Activated CD4-positive, alpha-beta memory T cell treated with anti-CD3 and anti-CD28 coated beads for 36 hours (primary cell): Measurements from ENCODE around the gene HADHB. TPM values are rescaled to one million over a fixed set of nuclear protein-coding genes. Genes with fewer than 3 reads are reported as not detected.

Experiments used
- CTCF ChIA-PET: fragments of 350-600 bp; sonication (Branson Sonifier 250); formaldehyde crosslinking; loops from one replicate; lab custom pipeline; 2021; ENCODE audit warnings: antibody characterized with exemption, inconsistent platforms; lab: Charles Lee
- POLR2A ChIA-PET: fragments of 350-600 bp; sonication (Branson Sonifier 250); formaldehyde crosslinking; loops from one replicate; lab custom pipeline; 2021; ENCODE audit warnings: antibody characterized with exemption; lab: Charles Lee
- DNase-seq: peaks from one replicate; pipeline ENCODE4 v3.0.0-alpha.2; 2020
- H3K27ac Mint-ChIP-seq: one replicate; pipeline ENCODE4 v1.8.0; 2021; ENCODE audit warnings: mixed read lengths
- H3K27me3 Mint-ChIP-seq: one replicate; pipeline ENCODE4 v1.8.0; 2021; ENCODE audit warnings: mixed read lengths
- H3K36me3 Mint-ChIP-seq: one replicate; pipeline ENCODE4 v1.8.0; 2021; ENCODE audit warnings: mixed read lengths
- H3K4me1 Mint-ChIP-seq: one replicate; pipeline ENCODE4 v1.8.0; 2021; ENCODE audit warnings: low read depth, mixed read lengths
- H3K4me3 Mint-ChIP-seq: one replicate; pipeline ENCODE4 v1.8.0; 2021; ENCODE audit warnings: mild to moderate bottlenecking, mixed read lengths
- H3K9me3 Mint-ChIP-seq: one replicate; pipeline ENCODE4 v1.8.0; 2021; ENCODE audit warnings: mixed read lengths
- intact Hi-C: fragments of 100-400 bp; cut with micrococcal nuclease; formaldehyde crosslinking; loops from one replicate; pipeline ENCODE4 v1.15.1; 2023
- total RNA-seq, 2 experiments: library from RNA; stranded (reverse); gene quantifications; one replicate each; pipeline ENCODE4 v1.2.3, GENCODE V29; 2021

HADHB gene
- total RNA-seq, 2 experiments from 2014 or later: 73.8 to 78.1 TPM

DNA sequence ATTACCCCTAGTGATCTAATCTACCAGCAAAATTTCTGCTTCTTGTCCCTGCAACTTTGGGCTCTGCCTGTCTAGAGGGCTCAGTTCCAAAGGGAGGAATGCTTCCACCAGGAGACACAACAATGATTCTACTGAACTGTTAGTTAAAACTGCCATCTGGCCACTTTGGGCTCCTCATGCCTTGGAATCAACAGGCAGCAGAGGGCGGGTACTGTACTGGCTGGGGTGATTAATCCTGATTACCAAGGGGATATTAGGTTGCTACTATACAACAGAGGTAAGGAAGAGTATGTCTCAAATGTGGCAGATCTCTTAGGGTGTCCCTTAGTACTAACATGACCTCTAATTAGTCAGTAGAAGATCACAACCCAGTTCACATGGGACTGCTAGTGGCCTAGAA is 21.7 kb upstream of the HADHB start:
- Mint-ChIP-seq H3K36me3 (peaks cover 31% of the 10 kb centered on the region), H3K4me1 (no peaks in the 10 kb centered on the region), H3K27me3 (no peaks in the 10 kb centered on the region), H3K9me3 (peaks cover 2% of the 10 kb centered on the region), H3K4me3 (no peak overlapping the region), H3K27ac (no peak overlapping the region)
- no peak for DNase-seq
- POLR2A ChIA-PET: no interaction called here
- CTCF ChIA-PET: no interaction called here
- intact Hi-C loops: no loop called here

DNA sequence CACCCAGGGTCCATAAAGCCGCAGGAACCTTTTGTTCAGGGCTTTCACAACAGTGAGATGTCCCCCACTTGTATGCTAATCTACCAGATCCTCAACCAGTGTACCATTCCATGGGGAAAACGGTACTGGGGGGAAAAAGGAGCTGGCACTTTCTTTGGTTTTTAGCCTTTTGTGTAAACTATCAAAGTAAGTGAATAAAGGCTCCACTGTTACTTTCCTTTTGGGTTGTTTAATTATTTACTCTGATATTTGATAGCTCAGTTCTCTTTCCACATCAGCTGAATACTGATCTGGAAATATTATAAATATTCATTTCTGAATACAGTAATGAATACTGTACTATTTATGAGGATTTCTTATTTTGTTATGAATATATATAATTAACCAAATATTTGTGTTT is 20.6 kb upstream of the HADHB start:
- intact Hi-C loops: no loop called here
- POLR2A ChIA-PET: no interaction called here
- peaks cover 2% of the 10 kb centered on the region for H3K9me3 Mint-ChIP-seq
- no peak for DNase-seq
- CTCF ChIA-PET: no interaction called here
- H3K4me3 Mint-ChIP-seq: no peak overlapping the region
- H3K36me3 Mint-ChIP-seq: peaks cover 33% of the 10 kb centered on the region
- no peaks in the 10 kb centered on the region for H3K4me1 Mint-ChIP-seq
- H3K27ac Mint-ChIP-seq: no peak overlapping the region
- no peaks in the 10 kb centered on the region for H3K27me3 Mint-ChIP-seq

DNA sequence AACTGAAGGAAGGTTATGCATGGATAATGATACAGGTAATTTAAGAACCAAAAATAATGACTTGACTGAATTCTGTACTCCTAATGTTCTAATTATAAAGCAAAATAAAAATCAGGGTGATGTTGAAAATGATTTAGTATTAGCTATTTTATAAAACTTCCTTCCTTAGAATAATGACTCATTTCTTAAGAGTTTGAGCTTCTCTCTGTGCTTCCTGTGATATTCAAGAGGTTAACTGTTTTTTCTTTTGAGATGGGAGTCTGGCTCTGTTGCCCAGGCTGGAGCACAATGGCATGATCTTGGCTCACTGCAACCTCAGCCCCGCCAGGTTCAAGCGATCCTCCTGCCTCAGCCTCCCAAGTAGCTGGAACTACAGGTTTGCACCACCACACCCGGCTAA is 15.1 kb upstream of the HADHB start:
- Mint-ChIP-seq H3K27me3 (no peaks in the 10 kb centered on the region), H3K4me1 (peaks cover 2% of the 10 kb centered on the region), H3K9me3 (peaks cover 2% of the 10 kb centered on the region), H3K36me3 (peaks cover 51% of the 10 kb centered on the region), H3K4me3 (no peak overlapping the region), H3K27ac (no peak overlapping the region)
- ChIA-PET CTCF (interaction anchor here (1.0 kb wide), 1 partner anchor 240 kb away, joined by 4 read pairs; no protein-coding TSS in a partner anchor), POLR2A (no interaction called here)
- intact Hi-C loops: no loop called here
- no peak for DNase-seq

DNA sequence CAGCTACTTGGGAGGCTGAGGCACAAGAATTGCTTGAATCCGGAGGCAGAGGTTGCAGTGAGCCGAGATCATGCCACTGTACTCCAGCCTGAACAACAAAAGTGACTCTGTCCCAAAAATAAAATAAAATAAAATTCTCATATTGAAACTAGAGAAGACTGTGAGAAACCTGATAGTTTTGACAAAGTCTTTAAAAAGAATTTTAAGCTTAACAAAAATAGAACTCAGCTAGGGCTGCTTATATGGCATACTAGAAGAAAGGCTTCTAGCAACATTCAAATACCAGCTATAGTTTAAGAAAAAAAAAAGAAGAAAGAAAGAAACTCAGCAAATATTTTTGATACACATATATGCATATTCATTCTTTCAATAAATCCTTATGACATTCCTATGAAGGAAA is 13.9 kb upstream of the HADHB start:
- intact Hi-C loops: no loop called here
- no peak for DNase-seq
- peaks cover 56% of the 10 kb centered on the region for H3K36me3 Mint-ChIP-seq
- H3K27ac Mint-ChIP-seq: no peak overlapping the region
- H3K4me1 Mint-ChIP-seq: peaks cover 2% of the 10 kb centered on the region
- CTCF ChIA-PET: interaction anchor here (0.7 to 1.2 kb wide), 4 partner anchors 13 to 347 kb away, joined by 3 to 4 read pairs (median 3); no protein-coding TSS in a partner anchor
- POLR2A ChIA-PET: no interaction called here
- H3K9me3 Mint-ChIP-seq: peaks cover 2% of the 10 kb centered on the region
- no peaks in the 10 kb centered on the region for H3K27me3 Mint-ChIP-seq
- H3K4me3 Mint-ChIP-seq: no peak overlapping the region

DNA sequence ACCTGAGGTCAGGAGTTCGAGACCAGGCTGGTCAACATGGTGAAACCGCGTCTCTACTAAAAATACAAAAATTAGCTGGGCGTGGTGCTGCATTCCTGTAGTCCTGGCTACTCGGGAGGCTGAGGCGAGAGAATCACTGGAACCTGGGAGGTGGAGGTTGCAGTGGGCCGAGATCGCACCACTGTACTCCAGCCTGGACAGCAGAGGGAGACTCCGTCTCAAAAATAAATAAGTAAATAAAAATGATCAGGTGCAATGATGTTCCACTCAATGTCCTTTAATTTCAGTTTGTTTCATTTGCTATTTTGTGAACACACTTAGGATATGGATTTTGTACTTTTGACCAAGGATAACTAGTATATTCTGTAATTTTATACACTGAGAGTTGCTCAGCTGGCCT is 9.7 kb upstream of the HADHB start:
- H3K27ac Mint-ChIP-seq: no peak overlapping the region
- H3K4me1 Mint-ChIP-seq: peaks cover 3% of the 10 kb centered on the region
- intact Hi-C loops: no loop called here
- no peak for DNase-seq
- no peaks in the 10 kb centered on the region for H3K9me3 Mint-ChIP-seq
- H3K4me3 Mint-ChIP-seq: no peak overlapping the region
- H3K36me3 Mint-ChIP-seq: peaks cover 33% of the 10 kb centered on the region
- POLR2A ChIA-PET: no interaction called here
- H3K27me3 Mint-ChIP-seq: no peaks in the 10 kb centered on the region
- CTCF ChIA-PET: interaction anchor here (0.9 to 1.7 kb wide), 3 partner anchors 8 to 343 kb away, joined by 3 to 4 read pairs (median 3); no protein-coding TSS in a partner anchor

DNA sequence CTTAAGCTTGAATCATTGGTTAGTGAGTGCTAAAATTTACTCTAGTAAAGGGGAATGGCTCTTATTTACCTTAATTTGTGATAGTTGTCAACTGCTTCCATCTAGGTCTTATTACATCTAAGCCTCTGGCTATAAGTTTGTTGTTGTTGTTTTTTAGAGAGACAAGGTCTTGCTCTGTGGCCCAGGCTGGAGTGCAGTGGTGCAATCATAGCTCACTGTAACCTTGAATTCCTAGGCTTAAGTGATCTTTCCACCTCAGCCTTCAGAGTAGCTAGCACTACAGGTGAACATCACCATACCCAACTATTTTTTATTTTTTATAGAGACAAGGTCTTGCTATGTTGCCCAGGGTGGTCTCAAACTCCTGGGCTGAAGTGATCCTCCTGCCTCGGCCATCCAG is 6.9 kb upstream of the HADHB start:
- no peaks in the 10 kb centered on the region for H3K9me3 Mint-ChIP-seq
- H3K27ac Mint-ChIP-seq: no peak overlapping the region
- no peaks in the 10 kb centered on the region for H3K27me3 Mint-ChIP-seq
- ChIA-PET CTCF (no interaction called here), POLR2A (interaction anchor here (1.0 kb wide), 1 partner anchor 108 kb away, joined by 3 read pairs; no protein-coding TSS in a partner anchor)
- H3K36me3 Mint-ChIP-seq: peaks cover 25% of the 10 kb centered on the region
- no peak overlapping the region for H3K4me3 Mint-ChIP-seq
- peaks cover 20% of the 10 kb centered on the region for H3K4me1 Mint-ChIP-seq
- no peak for DNase-seq
- intact Hi-C loops: no loop called here

DNA sequence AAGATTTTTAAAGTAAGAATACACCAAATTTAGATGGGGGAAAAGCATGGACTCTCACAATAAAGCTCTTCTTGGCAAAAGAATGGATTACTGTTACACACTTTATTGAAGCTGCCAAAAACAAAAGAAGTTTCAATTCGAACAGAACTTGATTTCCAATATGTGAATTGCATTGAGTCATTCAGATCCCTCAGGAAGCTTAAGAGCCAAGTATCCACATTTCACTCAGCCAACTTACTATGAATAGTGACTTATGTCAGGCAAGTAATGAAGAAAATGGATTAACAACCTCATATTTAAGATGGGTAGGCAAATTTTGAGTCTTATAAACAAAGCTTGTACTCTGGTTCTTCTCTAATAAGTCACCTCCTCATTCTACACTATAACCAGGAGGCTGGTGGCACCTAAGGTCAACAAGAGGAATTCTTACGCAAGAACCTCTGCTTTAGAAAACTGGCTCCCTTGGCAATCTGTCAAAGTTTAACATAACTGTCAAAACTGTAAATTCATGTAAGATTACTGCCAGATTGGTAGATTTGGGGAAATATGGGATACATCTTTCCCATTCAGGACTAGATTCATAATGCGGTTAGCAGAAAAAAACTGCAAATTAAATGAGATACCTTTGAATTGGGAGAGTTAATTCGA is 6.3 kb upstream of the HADHB start:
- H3K9me3 Mint-ChIP-seq: no peaks in the 10 kb centered on the region
- peaks cover 22% of the 10 kb centered on the region for H3K36me3 Mint-ChIP-seq
- H3K4me3 Mint-ChIP-seq: no peak overlapping the region
- no peak for DNase-seq
- ChIA-PET CTCF (no interaction called here), POLR2A (no interaction called here)
- intact Hi-C loops: no loop called here
- H3K4me1 Mint-ChIP-seq: peaks cover 25% of the 10 kb centered on the region
- H3K27me3 Mint-ChIP-seq: no peaks in the 10 kb centered on the region
- no peak overlapping the region for H3K27ac Mint-ChIP-seq

DNA sequence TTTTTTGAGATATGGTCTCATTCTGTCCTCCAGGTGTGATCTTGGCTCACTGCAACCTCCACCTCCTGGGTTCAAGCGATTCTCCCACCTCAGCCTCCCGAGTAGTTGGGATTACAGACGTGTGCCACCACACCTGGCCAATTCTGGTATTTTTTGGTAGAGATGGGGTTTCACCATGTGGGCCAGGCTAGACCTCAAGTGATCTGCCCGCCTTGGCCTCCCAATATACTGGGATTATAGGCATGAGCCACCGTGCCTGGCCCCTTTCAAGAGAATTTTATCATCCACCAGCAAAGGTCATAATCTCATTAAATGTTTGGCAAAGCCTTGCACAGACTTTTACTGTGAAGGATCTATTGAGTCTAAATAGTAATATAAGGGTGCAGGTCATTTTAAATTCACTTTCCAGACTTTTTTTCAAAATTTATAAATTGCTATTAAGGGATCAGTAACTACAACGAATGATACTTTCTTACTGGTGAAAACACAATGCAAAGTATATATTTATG is 2.8 kb upstream of the HADHB start:
- Mint-ChIP-seq H3K9me3 (no peaks in the 10 kb centered on the region), H3K36me3 (peaks cover 12% of the 10 kb centered on the region), H3K27me3 (no peaks in the 10 kb centered on the region), H3K4me1 (peaks cover 43% of the 10 kb centered on the region), H3K4me3 (peak overlapping the region; percentile 34), H3K27ac (no peak overlapping the region)
- DNase-seq: no peak
- ChIA-PET POLR2A (no interaction called here), CTCF (interaction anchor here (0.6 kb wide), 1 partner anchor 52 kb away, joined by 3 read pairs; no protein-coding TSS in a partner anchor)
- intact Hi-C loops: loop anchor here (10.0 kb wide), 1 partner anchor 207 kb away; the partner anchor contains the start of gene RAB10

DNA sequence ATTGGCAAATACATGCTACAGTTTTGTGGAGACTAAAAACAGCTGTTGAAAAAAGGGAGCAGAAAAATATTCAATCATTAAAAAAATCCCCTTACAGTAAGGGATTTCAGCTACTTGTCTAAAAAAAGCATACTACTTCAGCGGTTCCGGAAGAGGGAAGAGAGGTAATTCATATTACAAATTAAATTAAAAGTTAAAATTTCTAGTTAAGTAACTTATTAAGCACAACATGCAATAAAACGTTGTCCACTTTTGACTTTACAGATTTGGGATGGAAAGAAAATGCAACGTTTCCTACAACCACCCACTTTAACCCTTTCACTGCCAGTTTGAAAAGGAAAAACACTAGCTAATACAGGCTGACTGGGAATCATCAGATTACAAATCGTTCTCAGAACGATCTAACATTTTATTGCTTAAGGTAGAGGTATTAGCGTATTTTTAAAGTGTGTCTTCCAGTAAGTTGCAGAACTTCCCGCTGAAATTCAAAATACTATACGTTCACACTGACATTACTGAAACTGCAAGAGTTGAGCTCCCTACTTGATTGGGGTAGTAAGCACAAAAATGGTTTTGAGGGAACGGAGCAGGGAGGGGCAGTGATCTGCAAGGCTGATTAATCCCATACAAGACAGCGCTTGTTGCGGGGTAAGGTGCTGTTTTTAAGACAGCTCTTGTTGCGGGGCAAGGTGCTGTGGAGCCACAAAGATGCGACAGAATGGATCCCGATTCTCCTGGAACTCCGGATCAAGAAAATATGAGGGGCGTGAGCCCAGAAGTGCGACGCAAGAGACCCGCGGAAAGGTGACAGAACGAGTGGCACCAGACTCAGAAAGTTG is 1.1 kb upstream of the HADHB start:
- Mint-ChIP-seq H3K27me3 (no peaks in the 10 kb centered on the region), H3K9me3 (no peaks in the 10 kb centered on the region), H3K4me1 (peaks cover 47% of the 10 kb centered on the region), H3K27ac (peak overlapping the region; percentile 95), H3K36me3 (peaks cover 10% of the 10 kb centered on the region), H3K4me3 (peak overlapping the region; percentile 98)
- ChIA-PET CTCF (interaction anchor here (0.9 to 3.5 kb wide), 7 partner anchors 9 to 225 kb away, joined by 3 to 15 read pairs (median 4); partner anchors contain the start of gene ADGRF3), POLR2A (interaction anchor here (0.6 to 4.0 kb wide), 5 partner anchors 15 to 890 kb away, joined by 3 to 34 read pairs (median 3); partner anchors contain the start of genes ADGRF3 and SELENOI)
- intact Hi-C loops: loop anchor here (2.0 to 10.0 kb wide), 5 partner anchors 55 to 365 kb away; partner anchors contain the start of genes ASXL2 and RAB10
- no peak for DNase-seq

DNA sequence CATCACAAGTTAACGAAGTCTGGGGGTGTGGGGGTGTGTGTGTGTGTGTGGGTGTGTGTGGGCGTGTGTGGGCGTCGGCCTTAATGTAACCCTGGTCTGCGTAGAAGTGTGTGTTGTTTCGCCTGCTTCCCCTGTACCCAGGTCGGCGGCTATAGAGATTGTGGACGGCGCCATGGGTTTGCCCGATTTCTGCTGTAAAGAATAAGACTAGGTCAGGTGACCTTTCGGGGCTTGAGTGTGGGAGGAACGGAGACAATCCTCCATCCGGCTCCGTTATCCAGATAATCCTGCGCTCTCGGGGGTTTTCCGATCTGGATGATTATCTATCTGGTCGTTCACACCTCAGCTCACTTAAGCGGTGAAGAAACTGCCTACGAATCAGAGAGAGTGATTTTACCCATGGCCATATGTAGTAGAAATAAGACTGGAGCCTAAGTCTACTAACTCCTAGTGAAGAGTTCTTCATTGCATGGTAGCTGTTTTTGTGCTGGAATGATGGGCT is 543 bp downstream of the HADHB start:
- no peaks in the 10 kb centered on the region for H3K9me3 Mint-ChIP-seq
- peak overlapping the region; percentile 95 for H3K27ac Mint-ChIP-seq
- H3K36me3 Mint-ChIP-seq: peaks cover 10% of the 10 kb centered on the region
- ChIA-PET POLR2A (interaction anchor here (1.1 to 4.0 kb wide), 7 partner anchors 16 to 101 kb away, joined by 3 to 34 read pairs (median 3); partner anchors contain the start of genes ADGRF3 and SELENOI), CTCF (interaction anchor here (0.9 to 3.5 kb wide), 6 partner anchors 84 to 369 kb away, joined by 3 to 15 read pairs (median 4); partner anchors contain the start of gene ADGRF3)
- H3K4me3 Mint-ChIP-seq: peak overlapping the region; percentile 98
- intact Hi-C loops: loop anchor here (2.0 to 10.0 kb wide), 6 partner anchors 48 to 366 kb away; partner anchors contain the start of genes ASXL2 and RAB10
- DNase-seq: peak; percentile 60
- peaks cover 46% of the 10 kb centered on the region for H3K4me1 Mint-ChIP-seq
- H3K27me3 Mint-ChIP-seq: no peaks in the 10 kb centered on the region

DNA sequence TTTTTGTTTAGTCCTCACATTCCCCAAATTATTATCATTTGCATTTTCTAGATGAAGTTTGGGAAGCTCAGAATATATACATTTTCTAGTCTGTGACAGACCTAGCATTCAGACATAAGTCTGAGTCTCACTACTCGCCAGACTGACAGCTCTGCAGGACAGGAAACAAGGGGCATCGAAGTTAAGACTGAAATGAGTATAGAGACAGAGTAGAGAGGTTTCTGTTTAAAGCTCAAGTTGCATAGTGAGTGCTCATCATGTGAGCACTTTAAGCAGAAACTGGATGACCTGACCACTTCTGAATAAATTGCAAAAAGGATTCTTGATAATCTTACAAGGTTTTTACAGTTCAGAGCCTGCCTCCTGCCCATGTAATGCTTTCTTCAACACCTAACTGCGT is 1.1 kb downstream of the HADHB start:
- H3K27me3 Mint-ChIP-seq: no peaks in the 10 kb centered on the region
- no peaks in the 10 kb centered on the region for H3K9me3 Mint-ChIP-seq
- H3K4me3 Mint-ChIP-seq: peak overlapping the region; percentile 98
- peaks cover 10% of the 10 kb centered on the region for H3K36me3 Mint-ChIP-seq
- ChIA-PET POLR2A (interaction anchor here (1.1 to 4.0 kb wide), 4 partner anchors 15 to 100 kb away, joined by 3 to 34 read pairs (median 4); partner anchors contain the start of genes ADGRF3 and SELENOI), CTCF (interaction anchor here (0.9 to 3.5 kb wide), 5 partner anchors 84 to 370 kb away, joined by 3 to 15 read pairs (median 3); no protein-coding TSS in a partner anchor)
- DNase-seq: peak; percentile 53
- H3K4me1 Mint-ChIP-seq: peaks cover 42% of the 10 kb centered on the region
- H3K27ac Mint-ChIP-seq: peak overlapping the region; percentile 95
- intact Hi-C loops: loop anchor here (2.0 to 10.0 kb wide), 6 partner anchors 49 to 367 kb away; partner anchors contain the start of genes ASXL2 and RAB10
